Activated CD4-positive, alpha-beta T cell treated with anti-CD3 and anti-CD28 coated beads, Interleukin-2, amount 50 U/mL, for 48 hours (primary cell): ENCODE data around the gene ZC3HAV1.
"Not testable (repeated sequence)": the region's sequence is repeated elsewhere in the genome, so short reads cannot be mapped to it uniquely, and the experiment has no call there.

Experiments used
- DNase-seq, 2 experiments: peaks; one replicate each; pipeline ENCODE4 v3.0.0-alpha.2; 2020

Gene ZC3HAV1

GRCh38 chr7:139084709-139085108 lies 24.8 kb downstream of the ZC3HAV1 start:
- DNase-seq: no peak

GRCh38 chr7:139081584-139081983 lies 27.9 kb downstream of the ZC3HAV1 start:
- no peak for DNase-seq

GRCh38 chr7:139080905-139081304 lies 28.6 kb downstream of the ZC3HAV1 start:
- no peak for DNase-seq

- no peak for DNase-seq
Measured at GRCh38 chr7:139079861-139080260, 29.7 kb downstream of the ZC3HAV1 start.

- no peak for DNase-seq
Measured at GRCh38 chr7:139078911-139079310, 30.6 kb downstream of the ZC3HAV1 start.

GRCh38 chr7:139078399-139078798 lies 31.1 kb downstream of the ZC3HAV1 start:
- DNase-seq: no peak

GRCh38 chr7:139077706-139078105 lies 31.8 kb downstream of the ZC3HAV1 start:
- DNase-seq: not testable (repeated sequence)

GRCh38 chr7:139075871-139076686 lies 33.4 kb downstream of the ZC3HAV1 start:
- no peak for DNase-seq

- DNase-seq: peak; percentile 53 to 65
Measured at GRCh38 chr7:139075031-139075652, 34.4 kb downstream of the ZC3HAV1 start.

GRCh38 chr7:139072796-139073195 lies 36.7 kb downstream of the ZC3HAV1 start:
- no peak for DNase-seq

- no peak for DNase-seq
Measured at GRCh38 chr7:139071680-139072079, 37.8 kb downstream of the ZC3HAV1 start.

GRCh38 chr7:139068544-139069399 lies 40.7 kb downstream of the ZC3HAV1 start:
- peak in 1 of 2 experiments; percentile 4 for DNase-seq

- DNase-seq: peak in 1 of 2 experiments; percentile 1
Measured at GRCh38 chr7:139066315-139066714, 43.2 kb downstream of the ZC3HAV1 start.

- DNase-seq: peak in 1 of 2 experiments; percentile 2
Measured at GRCh38 chr7:139065323-139065722, 44.2 kb downstream of the ZC3HAV1 start.

GRCh38 chr7:139061416-139061815 lies 48.1 kb downstream of the ZC3HAV1 start:
- no peak for DNase-seq

GRCh38 chr7:139060695-139061237 lies 48.8 kb downstream of the ZC3HAV1 start:
- DNase-seq: no peak

- DNase-seq: no peak
Measured at GRCh38 chr7:139059905-139060304, 49.6 kb downstream of the ZC3HAV1 start.

- DNase-seq: no peak
Measured at GRCh38 chr7:139058943-139059342, 50.6 kb downstream of the ZC3HAV1 start.

- DNase-seq: no peak
Measured at GRCh38 chr7:139055674-139056073, 53.8 kb downstream of the ZC3HAV1 start.

GRCh38 chr7:139054656-139055055 lies 54.9 kb downstream of the ZC3HAV1 start:
- DNase-seq: not testable (repeated sequence)

- DNase-seq: no peak
Measured at GRCh38 chr7:139054101-139054500, 55.4 kb downstream of the ZC3HAV1 start.

GRCh38 chr7:139051655-139052054 lies 57.9 kb downstream of the ZC3HAV1 start:
- DNase-seq: no peak

- no peak for DNase-seq
Measured at GRCh38 chr7:139049936-139050335, 59.6 kb downstream of the ZC3HAV1 start.
